IMR-90 (cell line): ENCODE measurements around the gene ELF5. TPM values are rescaled to one million over a fixed set of nuclear protein-coding genes. Genes with fewer than 3 reads are reported as not detected.

Source experiments
- ATAC-seq: fragments of 200-7000 bp; cut with Tn5 transposase; 2 replicates; pipeline ENCODE4 v1.9.1; 2020; ENCODE audit warnings: low read depth, mild to moderate bottlenecking, moderate library complexity
- BruUV-seq: library from RNA; stranded (reverse); fragments of 400-500 nt; replicated peaks from 2 replicates; lab custom pipeline; 2021; lab: Mats Ljungman, UMichigan
- CTCF ChIA-PET: fragments of 300-600 bp; formaldehyde crosslinking; extraction: SDS; loops from one replicate; lab custom pipeline; 2021; ENCODE audit warnings: antibody characterized with exemption; lab: Yijun Ruan, JAX
- POLR2A ChIA-PET: fragments of 300-600 bp; sonication (Branson Sonifier 250); formaldehyde crosslinking; loops from one replicate; lab custom pipeline; 2022; ENCODE audit warnings: antibody characterized with exemption; ENCODE audit not compliant: unreplicated experiment; lab: Charles Lee
- DNase-seq: peaks from one replicate; pipeline ENCODE4 v3.0.0; 2013
- H2AFZ ChIP-seq: replicated peaks from 2 replicates; pipeline ENCODE3; 2013; ENCODE audit warnings: low read length, mild to moderate bottlenecking; ENCODE audit not compliant: poor library complexity
- H2AK5ac ChIP-seq: 2 replicates; pipeline ENCODE4 v1.6.1; 2013; ENCODE audit warnings: low read depth, low read length, inconsistent platforms
- H2AK9ac ChIP-seq: replicated peaks from 2 replicates; pipeline ENCODE3; 2013; ENCODE audit warnings: mild to moderate bottlenecking, low read depth, low read length, moderate library complexity; ENCODE audit not compliant: poor library complexity
- H2BK120ac ChIP-seq: 2 replicates; pipeline ENCODE4 v1.6.1; 2013; ENCODE audit warnings: low read depth, low read length, inconsistent platforms
- H2BK15ac ChIP-seq: 3 replicates; pipeline ENCODE4 v1.6.1; 2013; ENCODE audit warnings: low read depth, low read length, inconsistent platforms
- H2BK20ac ChIP-seq: 2 replicates; pipeline ENCODE4 v1.6.1; 2013; ENCODE audit warnings: low read depth, mild to moderate bottlenecking, inconsistent platforms, low read length, moderate library complexity
- H2BK5ac ChIP-seq: 2 replicates; pipeline ENCODE4 v1.6.1; 2013; ENCODE audit warnings: mild to moderate bottlenecking, low read depth, low read length, inconsistent platforms; ENCODE audit not compliant: poor library complexity, severe bottlenecking
- H3K14ac ChIP-seq: replicated peaks from 2 replicates; pipeline ENCODE4 v1.6.1; 2013; ENCODE audit warnings: low read depth, low read length, inconsistent platforms
- H3K18ac ChIP-seq: 2 replicates; pipeline ENCODE4 v1.6.1; 2013; ENCODE audit warnings: low read depth, low read length, control low read depth
- H3K23ac ChIP-seq: 2 replicates; pipeline ENCODE4 v1.6.1; 2013; ENCODE audit warnings: low read depth, low read length, inconsistent platforms
- H3K27ac ChIP-seq: 2 replicates; pipeline ENCODE4 v1.5.1; 2013; ENCODE audit warnings: mild to moderate bottlenecking, control low read depth, low read length; ENCODE audit not compliant: insufficient read depth
- H3K27me3 ChIP-seq: 2 replicates; pipeline ENCODE4 v1.6.1; 2013; ENCODE audit warnings: low read length; ENCODE audit not compliant: control insufficient read depth, insufficient read depth
- H3K36me3 ChIP-seq: 2 replicates; pipeline ENCODE4 v1.6.1; 2013; ENCODE audit warnings: low read length, mixed read lengths; ENCODE audit not compliant: control insufficient read depth, insufficient read depth
- H3K4ac ChIP-seq: 2 replicates; pipeline ENCODE4 v1.6.1; 2013; ENCODE audit warnings: low read depth, low read length, inconsistent platforms
- H3K4me1 ChIP-seq: 2 replicates; pipeline ENCODE4 v1.6.1; 2013; ENCODE audit warnings: low read length, mixed read lengths; ENCODE audit not compliant: control insufficient read depth, insufficient read depth
- H3K4me2 ChIP-seq: 2 replicates; pipeline ENCODE4 v1.6.1; 2013; ENCODE audit warnings: low read depth, mild to moderate bottlenecking, control low read depth, low read length, moderate library complexity
- H3K4me3 ChIP-seq: 2 replicates; pipeline ENCODE4 v1.5.1; 2013; ENCODE audit warnings: low read depth, mild to moderate bottlenecking, control low read depth, low read length, moderate library complexity; ENCODE audit not compliant: insufficient read depth
- H3K56ac ChIP-seq: 2 replicates; pipeline ENCODE4 v1.6.1; 2013; ENCODE audit warnings: low read length, inconsistent platforms; ENCODE audit not compliant: insufficient read depth; ENCODE audit errors: extremely low read depth
- H3K79me1 ChIP-seq, 2 experiments: 2 replicates each; pipeline ENCODE4 v1.6.1; 2013; ENCODE audit warnings: low read length in 2 of 2, inconsistent platforms in 1 of 2, low read depth in 1 of 2
- H3K9ac ChIP-seq: 2 replicates; pipeline ENCODE4 v1.6.1; 2013; ENCODE audit warnings: low read depth, low read length, control low read depth
- H3K9me1 ChIP-seq: 2 replicates; pipeline ENCODE4 v1.6.1; 2013; ENCODE audit warnings: low read length, inconsistent platforms; ENCODE audit not compliant: insufficient read depth
- H3K9me3 ChIP-seq: 2 replicates; pipeline ENCODE4 v1.6.1; 2013; ENCODE audit warnings: low read length; ENCODE audit not compliant: control insufficient read depth, insufficient read depth
- H4K20me1 ChIP-seq: 2 replicates; pipeline ENCODE4 v1.6.1; 2013; ENCODE audit warnings: low read length, inconsistent platforms; ENCODE audit not compliant: insufficient read depth
- H4K5ac ChIP-seq: 2 replicates; pipeline ENCODE4 v1.6.1; 2013; ENCODE audit warnings: mild to moderate bottlenecking, low read depth, low read length, control low read depth
- H4K8ac ChIP-seq, 2 experiments: 2 replicates each; pipeline ENCODE4 v1.6.1; 2013; ENCODE audit warnings: low read depth in 2 of 2, low read length in 2 of 2, control low read depth in 1 of 2, inconsistent platforms in 1 of 2
- H4K91ac ChIP-seq: 2 replicates; pipeline ENCODE4 v1.6.1; 2013; ENCODE audit warnings: low read depth, low read length, inconsistent platforms; ENCODE audit not compliant: insufficient read depth
- BHLHE40 ChIP-seq: fragments of 150-350 bp; IDR thresholded peaks from 2 replicates; pipeline ENCODE4 v1.6.1; 2016; ENCODE audit warnings: mild to moderate bottlenecking, low read depth, low read length
- CEBPB ChIP-seq: IDR thresholded peaks from 2 replicates; pipeline ENCODE4 v1.6.1; 2012; ENCODE audit warnings: low read depth, low read length, improper control_type of control experiment
- CHD1 ChIP-seq: IDR thresholded peaks from 2 replicates; pipeline ENCODE4 v1.6.1; 2012; ENCODE audit warnings: low read depth, low read length, improper control_type of control experiment
- CTCF ChIP-seq: conservative IDR thresholded peaks from 2 replicates; pipeline ENCODE4 v1.5.1; 2012; ENCODE audit warnings: mild to moderate bottlenecking, low read depth, low read length, improper control_type of control experiment
- ELK1 ChIP-seq: fragments of 150-350 bp; IDR thresholded peaks from 2 replicates; pipeline ENCODE4 v1.6.1; 2016; ENCODE audit warnings: low read depth, mild to moderate bottlenecking, low read length, moderate library complexity, borderline replicate concordance
- FOS ChIP-seq: fragments of 150-350 bp; IDR thresholded peaks from 2 replicates; pipeline ENCODE4 v1.6.1; 2016; ENCODE audit warnings: low read depth, low read length
- MAFK ChIP-seq: IDR thresholded peaks from 2 replicates; pipeline ENCODE4 v1.6.1; 2012; ENCODE audit warnings: low read depth, low read length, improper control_type of control experiment
- MAZ ChIP-seq: IDR thresholded peaks from 2 replicates; pipeline ENCODE4 v1.6.1; 2012; ENCODE audit warnings: low read depth, mild to moderate bottlenecking, low read length, improper control_type of control experiment, moderate library complexity, borderline replicate concordance
- MXI1 ChIP-seq: IDR thresholded peaks from 2 replicates; pipeline ENCODE4 v1.6.1; 2012; ENCODE audit warnings: low read depth, mild to moderate bottlenecking, low read length, moderate library complexity, borderline replicate concordance
- NFE2L2 ChIP-seq: fragments of 150-350 bp; IDR thresholded peaks from 2 replicates; pipeline ENCODE4 v1.6.1; 2016; ENCODE audit warnings: low read depth, mild to moderate bottlenecking, low read length
- POLR2A ChIP-seq: IDR thresholded peaks from 2 replicates; pipeline ENCODE4 v1.6.1; 2012; ENCODE audit warnings: mild to moderate bottlenecking, low read depth, low read length
- RAD21 ChIP-seq: IDR thresholded peaks from 2 replicates; pipeline ENCODE4 v1.6.1; 2012; ENCODE audit warnings: low read length, improper control_type of control experiment
- RCOR1 ChIP-seq: IDR thresholded peaks from 2 replicates; pipeline ENCODE4 v1.6.1; 2012; ENCODE audit warnings: mild to moderate bottlenecking, low read length, improper control_type of control experiment; ENCODE audit not compliant: insufficient replicate concordance
- RFX5 ChIP-seq: IDR thresholded peaks from 2 replicates; pipeline ENCODE4 v1.8.0; 2012; ENCODE audit warnings: low read depth, mild to moderate bottlenecking, low read length, moderate library complexity
- SMC3 ChIP-seq: fragments of 150-350 bp; IDR thresholded peaks from 2 replicates; pipeline ENCODE4 v1.6.1; 2016; ENCODE audit warnings: low read depth, mild to moderate bottlenecking, antibody characterized with exemption, low read length, moderate library complexity
- USF2 ChIP-seq: fragments of 150-350 bp; IDR thresholded peaks from 2 replicates; pipeline ENCODE4 v1.6.1; 2017; ENCODE audit warnings: mild to moderate bottlenecking, antibody characterized with exemption, low read length, low read depth
- WGBS, 2 experiments: methylation state at CpG; one replicate each; pipeline versions ENCODE4 v1.1.5 to v1.1.7; 2013; ENCODE audit warnings: missing lambda C conversion rate in 2 of 2; ENCODE audit not compliant: insufficient read length in 1 of 2; ENCODE audit errors: extremely low coverage in 2 of 2; 5-methylcytosine and 5-hydroxymethylcytosine counted together
- dilution Hi-C: fragments of 300-500 bp; cut with HindIII; formaldehyde crosslinking; loops from one replicate; pipeline ENCODE4 v1.14.3; 2018; ENCODE audit warnings: low sequenced_read_pairs; ENCODE audit not compliant: unreplicated experiment
- in situ Hi-C: fragments of 300-500 bp; cut with MboI; formaldehyde crosslinking; loops from 3 replicates; pipeline ENCODE4 v1.14.3; 2019; ENCODE audit warnings: low sequenced_read_pairs, inconsistent platforms, mixed read lengths
- intact Hi-C: fragments of 100-400 bp; cut with micrococcal nuclease; formaldehyde crosslinking; loops from 2 replicates; pipeline ENCODE4 v1.10.0; 2022
- polyA plus RNA-seq, 3 experiments: library from polyadenylated mRNA; depleted of rRNA; stranded (reverse); fragments of >200 nt; gene quantifications; 2 replicates each; pipeline ENCODE4 v1.2.3, GENCODE V29; 2012; ENCODE audit warnings: low replicate concordance in 1 of 3
- total RNA-seq: library from RNA; depleted of rRNA; stranded (reverse); fragments of >200 nt; gene quantifications from 2 replicates; pipeline ENCODE4 v1.2.3, GENCODE V29; 2012

Gene ELF5
- total and polyA plus RNA-seq, 2 of the 4 experiments (the other 2 are of a cell fraction), result not detected

GRCh38 chr11:34464591-34465051, 49.0 kb downstream of the ELF5 start:
- H2BK5ac ChIP-seq, result no peak overlapping the region
- CTCF ChIA-PET, result no interaction called here
- BruUV-seq, result no TSS peak
- H4K91ac ChIP-seq, result no peak overlapping the region
- no peaks in the 10 kb centered on the region for H3K9me1 ChIP-seq
- no peaks in the 10 kb centered on the region for H3K4me1 ChIP-seq
- H3K18ac ChIP-seq, result no peak overlapping the region
- H3K9me3 ChIP-seq, result no peaks in the 10 kb centered on the region; the same call in 1 of the 2 replicates
- in situ Hi-C loops (no loop called here), dilution Hi-C loops (no loop called here), intact Hi-C loops (no loop called here)
- H4K5ac ChIP-seq, result no peak overlapping the region
- no peak overlapping the region for H3K56ac ChIP-seq
- H3K4me2 ChIP-seq, result no peak overlapping the region
- H2BK15ac ChIP-seq, result no peak overlapping the region
- no peak overlapping the region for H3K4me3 ChIP-seq
- DNase-seq (no peak), ATAC-seq (no peak)
- H3K27me3 ChIP-seq, result no peaks in the 10 kb centered on the region
- WGBS, 2 experiments, result 80% methylated on average over 2 of the region's 7 CpGs; no CpG with 5 or more reads in 1 of the 2 experiments
- no peak overlapping the region for H2AK9ac ChIP-seq
- H3K36me3 ChIP-seq, result peaks cover 51% of the 10 kb centered on the region
- POLR2A ChIA-PET, result no interaction called here
- H3K14ac ChIP-seq, result no peak overlapping the region
- no peak overlapping the region for H3K9ac ChIP-seq
- no peak overlapping the region for H3K27ac ChIP-seq
- no peak overlapping the region for H2BK20ac ChIP-seq
- H2AFZ ChIP-seq, result no peak overlapping the region
- TF ChIP-seq POLR2A, result no peak
- no peak for TF ChIP-seq NFE2L2
- TF ChIP-seq BHLHE40, result no peak
- TF ChIP-seq ELK1, result no peak
- no peak for TF ChIP-seq RAD21
- TF ChIP-seq CTCF, result no peak
- no peak for TF ChIP-seq CEBPB
- no peak for TF ChIP-seq FOS
- TF ChIP-seq RFX5, result no peak
- no peak for TF ChIP-seq MAFK
- TF ChIP-seq CHD1, result no peak
- TF ChIP-seq MXI1, result no peak
- TF ChIP-seq MAZ, result no peak
- TF ChIP-seq USF2, result no peak
- no peak for TF ChIP-seq SMC3
- no peak for TF ChIP-seq RCOR1
- H3K4ac ChIP-seq, result no peak overlapping the region
- no peaks in the 10 kb centered on the region for H4K20me1 ChIP-seq
- no peak overlapping the region for H2BK120ac ChIP-seq
- H4K8ac ChIP-seq, result no peak overlapping the region
- no peaks in the 10 kb centered on the region for H3K79me1 ChIP-seq
- no peak overlapping the region for H3K23ac ChIP-seq
- no peak overlapping the region for H2AK5ac ChIP-seq
